GM12878 (cell line): Measurements from ENCODE around the gene TMEM86B. TPM values are rescaled to one million over a fixed set of nuclear protein-coding genes. Genes with fewer than 3 reads are reported as not detected.

ENCODE experiments used
- ATAC-seq: fragments of 200-7000 bp; cut with Tn5 transposase; 3 replicates; pipeline ENCODE4 v1.9.1; 2020; ENCODE audit warnings: mild to moderate bottlenecking, moderate library complexity
- BruUV-seq: library from RNA; stranded (reverse); fragments of 400-500 nt; replicated peaks from 2 replicates; lab custom pipeline; 2021; lab: Mats Ljungman, UMichigan
- CTCF ChIA-PET: fragments of 300-600 bp; sonication (Branson Sonifier 250); formaldehyde crosslinking; extraction: SDS; loops from one replicate; lab custom pipeline; 2021; ENCODE audit warnings: inconsistent platforms; lab: Yijun Ruan, JAX
- POLR2A ChIA-PET: fragments of 350-600 bp; formaldehyde crosslinking; extraction: SDS; loops from one replicate; lab custom pipeline; 2021; ENCODE audit warnings: inconsistent platforms; lab: Charles Lee
- RAD21 ChIA-PET: fragments of 300-600 bp; sonication (Branson Sonifier 250); formaldehyde crosslinking; loops from one replicate; lab custom pipeline; 2023; ENCODE audit warnings: antibody characterized with exemption; ENCODE audit not compliant: unreplicated experiment; lab: Charles Lee
- SMC1A ChIA-PET: fragments of 300-600 bp; sonication (Branson Sonifier 250); formaldehyde crosslinking; loops from one replicate; lab custom pipeline; 2023; ENCODE audit not compliant: unreplicated experiment, uncharacterized antibody; lab: Charles Lee
- DNase-seq: peaks from one replicate; pipeline ENCODE4 v3.0.0-alpha.2; 2011; ENCODE audit warnings: low read depth, low spot score
- FAIRE-seq: peaks from 3 replicates; lab custom pipeline; 2011; peaks lifted over from hg19 to GRCh38; lab: Jason Lieb, UNC
- H2AFZ ChIP-seq: 2 replicates; pipeline ENCODE4 v1.6.0; 2011; ENCODE audit warnings: low read depth, low read length, control low read depth; ENCODE audit not compliant: control insufficient read depth
- H3K27ac ChIP-seq: 2 replicates; pipeline ENCODE4 v1.5.1; 2011; ENCODE audit warnings: control low read depth; ENCODE audit not compliant: control insufficient read depth, insufficient read depth
- H3K27me3 ChIP-seq, 2 experiments: replicated peaks in 1 of 2; 2 replicates each; pipeline versions ENCODE4 v1.6.0 to v1.6.1; 2011; ENCODE audit warnings: low read length in 1 of 2; ENCODE audit not compliant: control insufficient read depth in 2 of 2, insufficient read depth in 2 of 2
- H3K36me3 ChIP-seq, 2 experiments: 2 replicates each; pipeline ENCODE4 v1.5.1; 2011; ENCODE audit warnings: low read length in 1 of 2; ENCODE audit not compliant: control insufficient read depth in 2 of 2, insufficient read depth in 2 of 2
- H3K4me1 ChIP-seq: 2 replicates; pipeline ENCODE4 v1.6.1; 2011; ENCODE audit warnings: mild to moderate bottlenecking, low read length, moderate library complexity, mixed read lengths; ENCODE audit not compliant: control insufficient read depth, insufficient read depth
- H3K4me2 ChIP-seq: 2 replicates; pipeline ENCODE4 v1.6.0; 2011; ENCODE audit warnings: control low read depth; ENCODE audit not compliant: control insufficient read depth, insufficient read depth
- H3K4me3 ChIP-seq: fragments of 200-600 bp; sonication (generic); 2 replicates; pipeline ENCODE4 v1.5.1; 2016
- H3K79me2 ChIP-seq: 2 replicates; pipeline ENCODE4 v1.6.0; 2011; ENCODE audit warnings: low read length; ENCODE audit not compliant: control insufficient read depth, insufficient read depth
- H3K9ac ChIP-seq: 2 replicates; pipeline ENCODE4 v1.8.0; 2011; ENCODE audit warnings: low read length, control low read depth, mixed read lengths; ENCODE audit not compliant: control insufficient read depth, insufficient read depth
- H3K9me3 ChIP-seq: replicated peaks from 3 replicates; pipeline ENCODE4 v1.5.1; 2011; ENCODE audit warnings: mild to moderate bottlenecking, low read length; ENCODE audit not compliant: control insufficient read depth, insufficient read depth
- H4K20me1 ChIP-seq: 2 replicates; pipeline ENCODE4 v1.6.0; 2011; ENCODE audit not compliant: control insufficient read depth, insufficient read depth
- BACH1 ChIP-seq: fragments of 450-650 bp; IDR thresholded peaks from 2 replicates; pipeline ENCODE4 v1.6.1; 2017; ENCODE audit warnings: mild to moderate bottlenecking, borderline replicate concordance
- FOS ChIP-seq: IDR thresholded peaks from 3 replicates; pipeline ENCODE4 v1.6.1; 2011; ENCODE audit warnings: borderline replicate concordance; ENCODE audit not compliant: insufficient read length; ENCODE audit errors: extremely low read depth
- KDM1A ChIP-seq: fragments of 200-600 bp; sonication (generic); IDR thresholded peaks from 2 replicates; pipeline ENCODE4 v1.6.1; 2016; ENCODE audit warnings: borderline replicate concordance
- NFYB ChIP-seq: IDR thresholded peaks from 2 replicates; pipeline ENCODE4 v1.6.1; 2011; ENCODE audit warnings: low read depth, mild to moderate bottlenecking, low read length, improper control_type of control experiment, moderate library complexity; ENCODE audit not compliant: insufficient read depth
- NR2C2 ChIP-seq: IDR thresholded peaks from 2 replicates; pipeline ENCODE4 v1.6.1; 2011; ENCODE audit warnings: borderline replicate concordance, low read depth; ENCODE audit not compliant: control insufficient read depth, insufficient read length
- SMAD1 ChIP-seq: fragments of 450-650 bp; IDR thresholded peaks from 2 replicates; pipeline ENCODE4 v1.6.1; 2018; ENCODE audit warnings: mild to moderate bottlenecking, low read depth; ENCODE audit not compliant: partially characterized antibody
- WRNIP1 ChIP-seq: IDR thresholded peaks from 2 replicates; pipeline ENCODE4 v1.6.1; 2011; ENCODE audit warnings: low read depth, low read length, improper control_type of control experiment, borderline replicate concordance
- YY1 ChIP-seq: IDR thresholded peaks from 2 replicates; pipeline ENCODE4 v1.6.1; 2011; ENCODE audit warnings: low read depth, mild to moderate bottlenecking, low read length
- WGBS: methylation state at CpG from one replicate; pipeline ENCODE4 v1.1.6; 2016; ENCODE audit warnings: low lambda C conversion rate; ENCODE audit not compliant: insufficient replicate concordance, insufficient coverage; ENCODE audit errors: missing lambda C conversion rate; 5-methylcytosine and 5-hydroxymethylcytosine counted together
- in situ Hi-C: fragments of 300-500 bp; cut with MboI; formaldehyde crosslinking; loops from 9 replicates; pipeline ENCODE4 v1.14.3; 2018; ENCODE audit warnings: mixed read lengths
- intact Hi-C: fragments of 100-400 bp; cut with micrococcal nuclease; formaldehyde crosslinking; loops from one replicate; pipeline ENCODE4 v1.14.2; 2022; ENCODE audit not compliant: unreplicated experiment
- polyA plus RNA-seq, 11 experiments: library from polyadenylated mRNA; depleted of rRNA in 4 of 11; unstranded in 6 of 11; stranded (reverse) in 5 of 11; fragments of >200 nt; fragmentation: Nextera tagmentation in 4 of 11; fragmentation: Illumina TruSeq in 1 of 11; extraction: Ambion mirVana in 4 of 11; extraction: Trizol in 1 of 11; gene quantifications; 1 replicate in 1 of 11; 2 replicates in 10 of 11; pipeline versions ENCODE4 v1.2.1 to v1.2.3, GENCODE V29; 2011 to 2016; ENCODE audit warnings: inconsistent platforms in 2 of 11, missing spikeins in 2 of 11, low read depth in 1 of 11
- total RNA-seq, 4 experiments: library from RNA; depleted of rRNA in 3 of 4; stranded (reverse); fragments of >200 nt in 3 of 4; fragmentation: Illumina TruSeq in 1 of 4; extraction: Trizol in 1 of 4; gene quantifications; 2 replicates each; pipeline versions ENCODE4 v1.2.1 to v1.2.3, GENCODE V29; 2013 to 2021
- TF ChIP-seq, protein P1 (sequence below): fragments of 450-650 bp; IDR thresholded peaks from 2 replicates; pipeline ENCODE4 v1.6.1; 2018; ENCODE audit warnings: borderline replicate concordance, mild to moderate bottlenecking; ENCODE audit not compliant: partially characterized antibody
- TF ChIP-seq, protein P2 (sequence below): IDR thresholded peaks from 2 replicates; pipeline ENCODE4 v1.6.1; 2011; ENCODE audit warnings: low read depth, low read length, improper control_type of control experiment, borderline replicate concordance
- TF ChIP-seq, protein P3 (sequence below): IDR thresholded peaks from 2 replicates; pipeline ENCODE4 v1.6.1; 2012; ENCODE audit warnings: mild to moderate bottlenecking, low read depth, low read length
- TF ChIP-seq, protein P4 (sequence below): fragments of 450-650 bp; IDR thresholded peaks from 2 replicates; pipeline ENCODE4 v1.6.1; 2018; ENCODE audit warnings: mild to moderate bottlenecking, low read depth, moderate library complexity; ENCODE audit not compliant: partially characterized antibody

The TMEM86B gene
- total and polyA plus RNA-seq, 10 of the 15 experiments (the other 5 are each of a cell fraction or from before 2014, with no cell fraction given): 0.26 to 10.6 (median 1.8) TPM

DNA sequence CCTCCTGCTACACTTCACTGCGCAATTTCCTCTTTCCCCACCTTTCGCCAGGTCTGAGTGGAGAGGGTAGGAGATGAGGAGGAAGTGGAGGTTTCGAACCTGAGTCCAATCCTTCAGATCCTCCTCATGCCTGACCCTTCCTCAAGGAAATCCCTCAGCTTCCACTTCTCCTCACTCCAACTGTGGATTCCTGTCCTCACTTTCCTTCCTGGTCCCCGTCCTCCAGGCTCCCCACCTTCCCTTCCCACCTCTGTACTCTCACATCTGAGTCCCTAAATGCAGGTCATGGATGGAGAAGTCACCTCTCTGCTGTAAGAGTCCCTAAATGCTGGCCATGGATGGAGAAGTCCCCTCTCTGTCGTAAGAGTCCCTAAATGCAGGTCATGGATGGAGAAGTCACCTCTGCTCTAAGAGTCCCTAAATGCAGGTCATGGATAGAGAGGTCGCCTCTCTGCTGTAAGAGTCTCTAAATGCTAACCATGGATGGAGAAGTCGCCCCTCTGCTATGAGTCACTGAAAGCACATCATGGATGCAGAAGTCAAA, 3.1 kb downstream of the TMEM86B start:
- no peak overlapping the region for H3K9ac ChIP-seq
- H3K36me3 ChIP-seq: peaks cover 0 to 22% of the 10 kb centered on the region in 2 experiments; a peak in 3 of 4 replicates
- BruUV-seq: no TSS peak
- no peak for FAIRE-seq
- 81% methylated on average over 7 of the region's 7 CpGs for WGBS
- no peak overlapping the region for H3K27ac ChIP-seq
- no peak overlapping the region for H3K4me2 ChIP-seq
- no peaks in the 10 kb centered on the region for H4K20me1 ChIP-seq
- H3K79me2 ChIP-seq: no peaks in the 10 kb centered on the region
- H3K4me3 ChIP-seq: no peak overlapping the region
- ChIA-PET POLR2A (no interaction called here), SMC1A (no interaction called here), RAD21 (no interaction called here), CTCF (no interaction called here)
- in situ Hi-C loops (no loop called here), intact Hi-C loops (no loop called here)
- no peak for DNase-seq
- no peak for ATAC-seq
- no peaks in the 10 kb centered on the region for H3K27me3 ChIP-seq
- no peaks in the 10 kb centered on the region for H3K9me3 ChIP-seq
- no peak overlapping the region for H2AFZ ChIP-seq
- H3K4me1 ChIP-seq: no peaks in the 10 kb centered on the region
- TF ChIP-seq WRNIP1 (no peak), YY1 (no peak), NFYB (no peak), SMAD1 (no peak), NR2C2 (no peak), BACH1 (no peak), FOS (no peak), KDM1A (no peak)
- TF ChIP-seq, protein P1, sequence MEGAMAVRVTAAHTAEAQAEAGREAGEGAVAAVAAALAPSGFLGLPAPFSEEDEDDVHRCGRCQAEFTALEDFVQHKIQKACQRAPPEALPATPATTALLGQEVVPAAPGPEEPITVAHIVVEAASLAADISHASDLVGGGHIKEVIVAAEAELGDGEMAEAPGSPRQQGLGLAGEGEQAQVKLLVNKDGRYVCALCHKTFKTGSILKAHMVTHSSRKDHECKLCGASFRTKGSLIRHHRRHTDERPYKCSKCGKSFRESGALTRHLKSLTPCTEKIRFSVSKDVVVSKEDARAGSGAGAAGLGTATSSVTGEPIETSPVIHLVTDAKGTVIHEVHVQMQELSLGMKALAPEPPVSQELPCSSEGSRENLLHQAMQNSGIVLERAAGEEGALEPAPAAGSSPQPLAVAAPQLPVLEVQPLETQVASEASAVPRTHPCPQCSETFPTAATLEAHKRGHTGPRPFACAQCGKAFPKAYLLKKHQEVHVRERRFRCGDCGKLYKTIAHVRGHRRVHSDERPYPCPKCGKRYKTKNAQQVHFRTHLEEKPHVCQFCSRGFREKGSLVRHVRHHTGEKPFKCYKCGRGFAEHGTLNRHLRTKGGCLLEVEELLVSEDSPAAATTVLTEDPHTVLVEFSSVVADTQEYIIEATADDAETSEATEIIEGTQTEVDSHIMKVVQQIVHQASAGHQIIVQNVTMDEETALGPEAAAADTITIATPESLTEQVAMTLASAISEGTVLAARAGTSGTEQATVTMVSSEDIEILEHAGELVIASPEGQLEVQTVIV: no peak
- TF ChIP-seq, protein P2, sequence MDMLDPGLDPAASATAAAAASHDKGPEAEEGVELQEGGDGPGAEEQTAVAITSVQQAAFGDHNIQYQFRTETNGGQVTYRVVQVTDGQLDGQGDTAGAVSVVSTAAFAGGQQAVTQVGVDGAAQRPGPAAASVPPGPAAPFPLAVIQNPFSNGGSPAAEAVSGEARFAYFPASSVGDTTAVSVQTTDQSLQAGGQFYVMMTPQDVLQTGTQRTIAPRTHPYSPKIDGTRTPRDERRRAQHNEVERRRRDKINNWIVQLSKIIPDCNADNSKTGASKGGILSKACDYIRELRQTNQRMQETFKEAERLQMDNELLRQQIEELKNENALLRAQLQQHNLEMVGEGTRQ: no peak
- TF ChIP-seq, protein P3, sequence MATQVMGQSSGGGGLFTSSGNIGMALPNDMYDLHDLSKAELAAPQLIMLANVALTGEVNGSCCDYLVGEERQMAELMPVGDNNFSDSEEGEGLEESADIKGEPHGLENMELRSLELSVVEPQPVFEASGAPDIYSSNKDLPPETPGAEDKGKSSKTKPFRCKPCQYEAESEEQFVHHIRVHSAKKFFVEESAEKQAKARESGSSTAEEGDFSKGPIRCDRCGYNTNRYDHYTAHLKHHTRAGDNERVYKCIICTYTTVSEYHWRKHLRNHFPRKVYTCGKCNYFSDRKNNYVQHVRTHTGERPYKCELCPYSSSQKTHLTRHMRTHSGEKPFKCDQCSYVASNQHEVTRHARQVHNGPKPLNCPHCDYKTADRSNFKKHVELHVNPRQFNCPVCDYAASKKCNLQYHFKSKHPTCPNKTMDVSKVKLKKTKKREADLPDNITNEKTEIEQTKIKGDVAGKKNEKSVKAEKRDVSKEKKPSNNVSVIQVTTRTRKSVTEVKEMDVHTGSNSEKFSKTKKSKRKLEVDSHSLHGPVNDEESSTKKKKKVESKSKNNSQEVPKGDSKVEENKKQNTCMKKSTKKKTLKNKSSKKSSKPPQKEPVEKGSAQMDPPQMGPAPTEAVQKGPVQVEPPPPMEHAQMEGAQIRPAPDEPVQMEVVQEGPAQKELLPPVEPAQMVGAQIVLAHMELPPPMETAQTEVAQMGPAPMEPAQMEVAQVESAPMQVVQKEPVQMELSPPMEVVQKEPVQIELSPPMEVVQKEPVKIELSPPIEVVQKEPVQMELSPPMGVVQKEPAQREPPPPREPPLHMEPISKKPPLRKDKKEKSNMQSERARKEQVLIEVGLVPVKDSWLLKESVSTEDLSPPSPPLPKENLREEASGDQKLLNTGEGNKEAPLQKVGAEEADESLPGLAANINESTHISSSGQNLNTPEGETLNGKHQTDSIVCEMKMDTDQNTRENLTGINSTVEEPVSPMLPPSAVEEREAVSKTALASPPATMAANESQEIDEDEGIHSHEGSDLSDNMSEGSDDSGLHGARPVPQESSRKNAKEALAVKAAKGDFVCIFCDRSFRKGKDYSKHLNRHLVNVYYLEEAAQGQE: no peak
- TF ChIP-seq, protein P4, sequence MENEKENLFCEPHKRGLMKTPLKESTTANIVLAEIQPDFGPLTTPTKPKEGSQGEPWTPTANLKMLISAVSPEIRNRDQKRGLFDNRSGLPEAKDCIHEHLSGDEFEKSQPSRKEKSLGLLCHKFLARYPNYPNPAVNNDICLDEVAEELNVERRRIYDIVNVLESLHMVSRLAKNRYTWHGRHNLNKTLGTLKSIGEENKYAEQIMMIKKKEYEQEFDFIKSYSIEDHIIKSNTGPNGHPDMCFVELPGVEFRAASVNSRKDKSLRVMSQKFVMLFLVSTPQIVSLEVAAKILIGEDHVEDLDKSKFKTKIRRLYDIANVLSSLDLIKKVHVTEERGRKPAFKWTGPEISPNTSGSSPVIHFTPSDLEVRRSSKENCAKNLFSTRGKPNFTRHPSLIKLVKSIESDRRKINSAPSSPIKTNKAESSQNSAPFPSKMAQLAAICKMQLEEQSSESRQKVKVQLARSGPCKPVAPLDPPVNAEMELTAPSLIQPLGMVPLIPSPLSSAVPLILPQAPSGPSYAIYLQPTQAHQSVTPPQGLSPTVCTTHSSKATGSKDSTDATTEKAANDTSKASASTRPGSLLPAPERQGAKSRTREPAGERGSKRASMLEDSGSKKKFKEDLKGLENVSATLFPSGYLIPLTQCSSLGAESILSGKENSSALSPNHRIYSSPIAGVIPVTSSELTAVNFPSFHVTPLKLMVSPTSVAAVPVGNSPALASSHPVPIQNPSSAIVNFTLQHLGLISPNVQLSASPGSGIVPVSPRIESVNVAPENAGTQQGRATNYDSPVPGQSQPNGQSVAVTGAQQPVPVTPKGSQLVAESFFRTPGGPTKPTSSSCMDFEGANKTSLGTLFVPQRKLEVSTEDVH: no peak
